GM06990 (cell line): Measurements from ENCODE around the gene ELL.
A peak's percentile ranks its signal among the peaks of the same experiment; 100 is the strongest.

Experiments
- DNase-seq: peaks from one replicate; pipeline ENCODE4 v3.0.0-alpha.2; 2011; ENCODE audit not compliant: insufficient read length; ENCODE audit errors: extremely low read depth
- H3K27me3 ChIP-seq: replicated peaks from 2 replicates; pipeline ENCODE4 v1.6.0; 2011; ENCODE audit warnings: low read length; ENCODE audit not compliant: control insufficient read depth, insufficient read depth
- H3K36me3 ChIP-seq: 2 replicates; pipeline ENCODE4 v1.5.1; 2011; ENCODE audit warnings: low read length; ENCODE audit not compliant: control insufficient read depth, insufficient read depth
- H3K4me3 ChIP-seq: replicated peaks from 2 replicates; pipeline ENCODE4 v1.5.1; 2011; ENCODE audit warnings: low read depth, mild to moderate bottlenecking, control low read depth, low read length
- TF ChIP-seq, protein P1 (sequence below): IDR thresholded peaks from 2 replicates; pipeline ENCODE4 v1.5.1; 2011; ENCODE audit warnings: low read length, control low read depth, mild to moderate bottlenecking, inconsistent platforms; ENCODE audit not compliant: insufficient read depth, poor library complexity, severe bottlenecking

The ELL gene

GRCh38 chr19:18469069-18469846 lies 52.6 kb downstream of the ELL start:
- peak; percentile 58 for DNase-seq
- no peaks in the 10 kb centered on the region for H3K27me3 ChIP-seq
- no peak overlapping the region for H3K4me3 ChIP-seq
- TF ChIP-seq, protein P1, sequence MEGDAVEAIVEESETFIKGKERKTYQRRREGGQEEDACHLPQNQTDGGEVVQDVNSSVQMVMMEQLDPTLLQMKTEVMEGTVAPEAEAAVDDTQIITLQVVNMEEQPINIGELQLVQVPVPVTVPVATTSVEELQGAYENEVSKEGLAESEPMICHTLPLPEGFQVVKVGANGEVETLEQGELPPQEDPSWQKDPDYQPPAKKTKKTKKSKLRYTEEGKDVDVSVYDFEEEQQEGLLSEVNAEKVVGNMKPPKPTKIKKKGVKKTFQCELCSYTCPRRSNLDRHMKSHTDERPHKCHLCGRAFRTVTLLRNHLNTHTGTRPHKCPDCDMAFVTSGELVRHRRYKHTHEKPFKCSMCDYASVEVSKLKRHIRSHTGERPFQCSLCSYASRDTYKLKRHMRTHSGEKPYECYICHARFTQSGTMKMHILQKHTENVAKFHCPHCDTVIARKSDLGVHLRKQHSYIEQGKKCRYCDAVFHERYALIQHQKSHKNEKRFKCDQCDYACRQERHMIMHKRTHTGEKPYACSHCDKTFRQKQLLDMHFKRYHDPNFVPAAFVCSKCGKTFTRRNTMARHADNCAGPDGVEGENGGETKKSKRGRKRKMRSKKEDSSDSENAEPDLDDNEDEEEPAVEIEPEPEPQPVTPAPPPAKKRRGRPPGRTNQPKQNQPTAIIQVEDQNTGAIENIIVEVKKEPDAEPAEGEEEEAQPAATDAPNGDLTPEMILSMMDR: peak; percentile 79
- H3K36me3 ChIP-seq: peaks cover 34% of the 10 kb centered on the region

DNA sequence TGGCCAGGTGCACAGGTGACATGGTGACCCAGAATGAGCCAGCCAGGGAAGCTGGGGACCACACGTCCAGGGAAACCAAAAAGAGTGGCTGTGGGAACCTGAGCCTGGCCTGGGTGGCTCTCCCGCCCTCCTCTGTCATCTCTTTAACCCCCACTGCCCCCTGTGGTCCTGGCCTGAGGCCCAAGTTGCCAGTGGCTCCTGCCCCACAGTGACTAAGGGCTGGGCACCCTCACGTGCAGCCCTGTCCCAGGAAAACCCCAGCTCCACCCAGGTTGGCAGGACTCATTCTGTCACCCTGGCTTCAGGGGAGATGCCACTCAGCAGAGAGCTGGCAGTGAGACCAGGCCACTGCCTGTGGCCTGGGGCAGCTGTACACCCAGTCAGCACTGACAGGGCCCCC lies 53.4 kb downstream of the ELL start:
- Histone ChIP-seq H3K27me3 (no peaks in the 10 kb centered on the region), H3K4me3 (no peak overlapping the region), H3K36me3 (peaks cover 36% of the 10 kb centered on the region)
- TF ChIP-seq, protein P1: no peak
- no peak for DNase-seq

DNA sequence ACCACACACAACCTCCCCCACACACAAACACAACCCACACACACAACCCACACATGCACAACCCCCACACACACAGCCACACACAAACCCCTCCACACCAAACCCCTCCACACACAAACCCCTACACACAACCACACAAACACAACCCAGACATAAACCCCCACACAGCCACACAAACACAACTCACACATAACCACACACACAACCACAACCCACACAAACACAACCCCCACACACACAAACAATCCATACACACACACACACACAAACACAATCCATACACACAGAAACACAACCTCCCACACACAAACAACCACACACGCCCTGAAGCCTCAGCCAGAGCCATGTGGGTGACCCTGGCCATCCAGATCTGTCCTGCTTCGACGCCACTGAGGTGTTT lies 53.9 kb downstream of the ELL start:
- no peak overlapping the region for H3K4me3 ChIP-seq
- TF ChIP-seq, protein P1: no peak
- H3K27me3 ChIP-seq: no peaks in the 10 kb centered on the region
- DNase-seq: no peak
- H3K36me3 ChIP-seq: peaks cover 34% of the 10 kb centered on the region

- Histone ChIP-seq H3K27me3 (no peaks in the 10 kb centered on the region), H3K4me3 (no peak overlapping the region), H3K36me3 (peaks cover 44% of the 10 kb centered on the region)
- TF ChIP-seq, protein P1: no peak
- no peak for DNase-seq
These were observed 55.5 kb downstream of the ELL start for GRCh38 chr19:18466354-18466753.

- DNase-seq: no peak
- H3K27me3 ChIP-seq: no peaks in the 10 kb centered on the region
- H3K36me3 ChIP-seq: peaks cover 48% of the 10 kb centered on the region
- no peak overlapping the region for H3K4me3 ChIP-seq
- TF ChIP-seq, protein P1: no peak
These were observed 55.9 kb downstream of the ELL start for GRCh38 chr19:18465964-18466339.
